Fibroblast of the conjunctiva (primary cell): ENCODE results near the gene MS4A15.
A peak's percentile ranks its signal among the peaks of the same experiment; 100 is the strongest.
"Not testable (repeated sequence)": the region's sequence is repeated elsewhere in the genome, so short reads cannot be mapped to it uniquely, and the experiment has no call there.

Experiments used
- DNase-seq: peaks from one replicate; pipeline ENCODE4 v3.0.0-alpha.2; 2010; ENCODE audit warnings: low read depth

MS4A15 gene

GRCh38 chr11:60754887-60755286, 1.8 kb upstream of the MS4A15 start:
- no peak for DNase-seq

GRCh38 chr11:60757231-60757800, 649 bp downstream of the MS4A15 start:
- DNase-seq, result no peak

- not testable (repeated sequence) for DNase-seq
Measured at GRCh38 chr11:60758671-60759070, 2.0 kb downstream of the MS4A15 start.

DNA sequence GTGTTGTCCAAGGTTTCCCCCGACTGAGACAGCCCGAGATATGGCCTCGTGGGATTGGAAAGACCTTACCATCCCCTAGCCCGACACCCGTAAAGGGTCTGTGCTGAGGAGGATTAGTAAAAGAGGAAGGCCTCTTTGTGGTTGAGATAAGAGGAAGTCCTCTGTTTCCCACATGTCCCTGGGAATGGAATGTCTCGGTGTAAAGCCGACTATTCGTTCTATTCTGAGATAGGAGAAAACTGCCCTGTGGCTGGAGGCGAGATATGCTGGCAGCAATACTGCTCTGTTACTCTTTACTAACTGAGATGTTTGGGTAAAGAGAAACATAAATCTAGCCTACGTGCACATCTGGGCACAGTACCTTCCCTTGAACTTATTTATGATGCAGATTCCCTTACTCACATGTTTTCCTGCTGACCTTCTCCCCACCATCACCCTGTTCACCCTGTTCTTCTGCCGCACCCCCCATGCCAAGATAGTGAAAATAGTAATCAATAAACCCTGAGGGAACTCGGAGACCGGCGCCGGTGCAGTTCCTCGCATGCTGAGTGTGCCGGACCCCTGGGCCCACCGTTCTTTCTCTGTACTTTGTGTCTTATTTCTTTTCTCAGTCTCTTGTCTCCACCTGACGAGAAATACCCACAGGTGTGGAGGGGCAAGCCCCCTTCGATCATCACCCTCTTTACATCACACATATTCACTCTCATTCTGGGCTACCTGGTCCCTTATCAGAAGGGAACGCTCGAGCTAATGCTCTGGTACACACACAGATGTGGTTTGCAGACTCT, 3.0 kb downstream of the MS4A15 start:
- not testable (repeated sequence) for DNase-seq

GRCh38 chr11:60761436-60762190, 4.9 kb downstream of the MS4A15 start:
- DNase-seq, result no peak

GRCh38 chr11:60762851-60763691, 6.4 kb downstream of the MS4A15 start:
- no peak for DNase-seq

GRCh38 chr11:60763692-60764369, 7.2 kb downstream of the MS4A15 start:
- DNase-seq, result no peak

DNA sequence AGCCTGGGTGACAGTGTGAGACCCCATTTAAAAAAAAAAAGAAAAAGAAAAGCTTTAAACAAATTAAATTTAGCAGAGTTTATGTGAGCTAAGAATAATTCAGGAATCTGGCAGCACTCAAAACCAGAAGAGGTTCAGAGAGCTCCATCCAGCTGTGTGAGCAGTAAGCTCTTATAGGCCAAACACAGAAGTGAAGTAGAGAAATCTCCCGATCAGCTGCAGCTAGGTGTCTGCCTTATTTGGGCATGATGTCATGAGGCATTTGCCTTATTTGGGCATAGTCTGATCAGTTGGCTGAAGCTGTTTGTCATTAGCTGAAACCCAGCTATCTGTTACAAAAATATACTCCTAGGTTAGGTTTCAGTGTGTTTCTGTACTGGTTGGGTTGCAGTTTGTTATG, 8.2 kb downstream of the MS4A15 start:
- no peak for DNase-seq

- DNase-seq, result no peak
Measured at GRCh38 chr11:60765355-60765754, 8.7 kb downstream of the MS4A15 start.

- DNase-seq, result no peak
Measured at GRCh38 chr11:60766547-60766946, 9.9 kb downstream of the MS4A15 start.

- no peak for DNase-seq
Measured at GRCh38 chr11:60767388-60767811, 10.7 kb downstream of the MS4A15 start.

DNA sequence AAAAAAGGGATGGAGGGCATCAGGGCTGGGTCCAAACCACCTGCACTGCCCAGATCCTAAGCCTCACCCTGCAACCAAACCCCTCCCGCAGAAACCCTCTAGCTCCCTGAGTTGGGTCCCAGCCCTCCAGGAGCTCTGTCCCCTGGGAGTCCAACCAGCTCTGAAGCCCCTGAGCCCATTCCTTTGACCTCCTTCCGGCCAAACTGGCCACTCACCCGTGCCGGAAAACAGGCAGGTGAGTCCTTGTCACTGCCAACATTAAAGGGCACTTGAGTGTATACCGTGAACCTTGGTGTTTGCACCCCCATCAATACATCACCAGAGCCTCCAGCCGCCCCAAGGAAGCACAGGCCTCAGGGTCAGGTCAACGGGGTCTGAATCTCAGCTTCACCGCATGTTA, 11.5 kb downstream of the MS4A15 start:
- no peak for DNase-seq

DNA sequence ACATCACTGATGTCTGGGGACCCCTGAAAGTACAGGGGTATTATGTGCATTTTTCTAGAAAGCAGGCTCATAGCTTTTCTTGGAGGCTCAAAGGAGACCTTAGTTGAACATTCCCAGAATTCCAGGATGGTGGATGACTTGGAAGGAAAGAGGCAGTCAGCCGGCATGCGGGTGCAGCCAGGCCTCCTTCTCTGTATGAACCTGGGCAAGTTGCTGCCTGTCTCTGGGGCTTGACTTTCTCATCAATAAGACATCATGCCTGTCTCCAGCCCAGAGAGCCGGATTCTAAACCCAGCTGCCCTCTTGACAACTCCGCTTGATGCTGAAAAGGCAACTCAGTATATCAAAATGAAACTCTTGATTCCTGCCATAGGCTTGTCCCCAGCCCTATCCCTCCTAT, 12.6 kb downstream of the MS4A15 start:
- no peak for DNase-seq

GRCh38 chr11:60769811-60770210, 13.1 kb downstream of the MS4A15 start:
- DNase-seq, result no peak

DNA sequence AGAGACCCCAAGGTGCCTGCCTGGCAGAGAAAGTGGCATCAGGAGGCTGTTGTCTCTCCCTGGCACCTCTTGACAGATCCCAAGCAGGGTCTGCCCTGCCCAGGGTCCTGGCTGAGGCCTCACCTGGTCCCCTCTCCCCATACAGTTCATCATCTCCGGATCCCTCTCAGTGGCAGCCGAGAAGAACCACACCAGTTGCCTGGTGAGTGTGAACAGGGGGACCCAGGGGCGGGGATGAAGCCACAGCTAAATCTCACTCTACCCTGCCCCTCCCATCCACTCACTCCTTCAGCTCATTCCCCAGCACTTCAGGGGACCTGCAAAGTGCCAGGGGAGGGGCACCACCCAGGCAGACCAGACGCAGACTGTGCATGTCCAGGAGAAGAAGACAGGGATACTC, 14.5 kb downstream of the MS4A15 start:
- DNase-seq, result no peak

DNA sequence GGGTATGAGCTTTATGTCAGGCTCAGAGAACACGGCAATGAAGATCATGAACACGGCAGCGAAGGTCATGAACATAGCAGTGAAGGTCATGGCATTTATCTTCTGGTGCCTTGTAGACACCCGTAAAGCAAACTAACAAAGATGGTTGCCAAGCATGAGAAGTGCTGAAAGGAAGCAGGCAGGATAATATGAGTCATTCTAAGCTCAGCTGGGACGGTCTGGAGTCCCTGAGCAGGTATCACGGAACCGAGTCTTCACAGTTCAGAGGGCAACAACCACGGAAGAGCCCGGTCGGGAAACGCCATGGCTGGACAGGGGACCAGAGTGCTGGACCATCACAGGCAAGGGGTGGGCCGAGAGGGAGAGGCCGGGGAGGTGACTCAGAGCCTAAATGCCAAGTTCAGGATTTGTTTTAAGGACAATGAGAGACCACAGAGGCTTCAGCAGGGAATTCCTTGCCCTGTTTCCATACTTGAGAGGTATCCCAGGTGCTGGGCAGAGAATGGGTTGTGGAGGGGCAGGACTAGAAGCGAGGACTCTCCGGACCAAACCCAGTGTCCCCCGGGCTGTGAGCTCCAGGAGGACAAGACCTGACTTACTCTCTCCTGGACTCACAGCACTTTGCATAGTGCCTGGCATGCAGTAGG, 15.3 kb downstream of the MS4A15 start:
- DNase-seq, result no peak

DNA sequence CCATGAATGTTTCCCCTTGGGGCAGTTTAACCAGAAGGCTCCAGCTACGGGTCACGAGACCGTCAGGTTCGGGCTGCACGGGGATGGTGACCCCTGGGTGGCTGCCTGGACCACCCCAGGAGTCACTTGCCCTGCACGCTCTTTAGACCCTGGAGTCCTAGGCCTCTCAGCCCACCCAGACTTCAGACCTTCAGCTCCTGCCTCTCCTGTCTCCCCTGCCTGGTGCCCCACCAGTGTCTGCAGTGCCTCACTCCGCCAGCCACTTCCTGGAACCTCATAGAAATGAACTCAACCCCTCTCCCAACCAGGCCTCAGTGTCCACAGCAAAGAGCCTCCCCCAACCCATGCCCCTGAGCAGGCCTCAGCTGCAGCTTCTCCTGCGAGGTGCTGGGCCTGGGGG, 16.0 kb downstream of the MS4A15 start:
- no peak for DNase-seq

GRCh38 chr11:60774726-60775125, 18.1 kb downstream of the MS4A15 start:
- DNase-seq, result no peak

DNA sequence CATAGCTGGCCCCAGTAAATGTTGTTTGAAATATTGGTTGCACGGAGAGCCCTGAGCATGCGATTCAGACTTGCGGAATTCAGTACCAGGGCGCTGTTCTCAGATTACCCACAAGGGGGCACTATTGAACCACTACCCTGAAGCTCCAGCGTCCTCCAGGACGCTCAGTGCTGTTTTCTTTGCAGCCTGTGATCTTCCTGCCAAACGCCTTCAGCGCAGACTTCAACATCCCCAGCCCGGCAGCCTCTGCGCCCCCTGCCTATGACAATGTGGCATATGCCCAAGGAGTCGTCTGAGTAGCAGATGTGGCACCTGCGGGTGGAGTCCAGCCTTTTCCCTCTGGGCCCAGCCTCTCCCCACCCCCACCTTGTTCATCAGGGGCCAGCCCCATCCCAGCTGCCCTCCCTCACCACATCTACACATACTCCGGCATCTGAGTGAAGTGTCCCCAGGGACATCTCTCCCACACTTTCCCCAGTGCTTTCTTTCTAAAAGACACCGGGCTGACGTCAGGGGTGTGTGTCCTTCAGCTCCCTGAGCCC, 18.8 kb downstream of the MS4A15 start:
- peak; percentile 80 for DNase-seq

DNA sequence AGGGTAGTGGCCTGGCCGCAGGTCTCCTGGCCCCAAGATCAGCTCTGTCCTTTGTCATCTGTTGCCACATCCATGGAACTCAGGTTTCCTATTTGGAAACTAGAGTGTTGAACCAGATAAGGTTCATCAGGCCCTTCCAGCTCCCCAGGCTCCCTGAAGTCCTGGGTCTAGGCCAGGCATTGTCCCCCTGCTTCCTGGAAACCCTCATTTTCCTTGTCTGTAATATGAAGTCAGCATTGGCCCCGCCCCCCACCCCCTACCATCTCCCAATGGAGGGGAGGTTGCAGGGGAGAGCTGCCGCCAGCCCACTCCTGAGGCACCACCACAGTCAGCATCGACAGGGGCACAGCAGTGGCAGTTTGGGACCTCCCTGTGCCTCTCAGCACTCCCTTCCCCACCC, 19.5 kb downstream of the MS4A15 start:
- no peak for DNase-seq

- DNase-seq, result no peak
Measured at GRCh38 chr11:60777106-60777505, 20.4 kb downstream of the MS4A15 start.
